ENCODE results near the gene FOXP4.

DNA sequence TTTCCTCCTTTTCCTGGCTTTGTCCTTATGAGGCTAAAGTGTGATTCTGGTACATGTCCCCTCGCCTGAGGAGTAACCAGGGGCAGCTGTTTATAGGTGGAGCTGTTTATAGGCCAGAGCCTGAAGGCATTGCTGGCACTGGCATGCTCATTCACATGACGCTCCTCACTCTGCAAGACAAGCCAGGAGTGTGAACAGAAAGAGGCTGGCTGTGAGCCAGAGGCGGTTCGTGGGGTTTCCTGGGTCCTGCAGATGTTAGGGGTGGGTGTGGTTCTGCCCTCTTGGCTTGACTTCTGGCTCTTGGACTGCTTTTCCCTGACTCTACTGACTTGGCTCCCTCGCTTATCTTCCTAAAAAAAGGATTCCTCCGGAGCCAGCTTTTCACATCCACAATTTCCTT is 79.3 kb downstream of the FOXP4 start:
- TF ChIP-seq EP300 (IDR thresholded peaks at IDR 0.05) (no peak), CTCF (IDR thresholded peaks at IDR 0.05) (no peak)
